HG03095 (cell line): ENCODE results near the gene ARHGAP33.
"Not testable (repeated sequence)": the region's sequence is repeated elsewhere in the genome, so short reads cannot be mapped to it uniquely, and the experiment has no call there.

Source experiments
- ATAC-seq: cut with Tn5 transposase; IDR thresholded peaks from one replicate; pipeline ENCODE4 v1.9.1; 2021; ENCODE audit warnings: moderate library complexity; ENCODE audit not compliant: unreplicated experiment

ARHGAP33 gene

GRCh38 chr19:35792888-35793287 is 17.5 kb downstream of the ARHGAP33 start:
- no peak for ATAC-seq

- ATAC-seq = no peak
Measured at GRCh38 chr19:35793381-35794165, 18.2 kb downstream of the ARHGAP33 start.

- ATAC-seq = not testable (repeated sequence)
Measured at GRCh38 chr19:35795564-35795963, 20.2 kb downstream of the ARHGAP33 start.

- ATAC-seq = no peak
Measured at GRCh38 chr19:35796645-35797542, 21.5 kb downstream of the ARHGAP33 start.

GRCh38 chr19:35797663-35798062 is 22.3 kb downstream of the ARHGAP33 start:
- no peak for ATAC-seq

GRCh38 chr19:35801828-35802227 is 26.5 kb downstream of the ARHGAP33 start:
- ATAC-seq = no peak

GRCh38 chr19:35805526-35806102 is 30.2 kb downstream of the ARHGAP33 start:
- no peak for ATAC-seq

- no peak for ATAC-seq
Measured at GRCh38 chr19:35806597-35806996, 31.2 kb downstream of the ARHGAP33 start.

GRCh38 chr19:35807633-35808032 is 32.3 kb downstream of the ARHGAP33 start:
- ATAC-seq = no peak

GRCh38 chr19:35811317-35812219 is 36.2 kb downstream of the ARHGAP33 start:
- ATAC-seq = no peak

GRCh38 chr19:35812220-35813042 is 37.1 kb downstream of the ARHGAP33 start, which contains the start of gene PRODH2:
TSS of gene PRODH2 (minus strand) at chr19:35812845. CDS start at chr19:35812805, 40 bp downstream.
- ATAC-seq = no peak

GRCh38 chr19:35813043-35813890 is 37.9 kb downstream of the ARHGAP33 start:
- ATAC-seq = no peak

- ATAC-seq = no peak
Measured at GRCh38 chr19:35816262-35816661, 40.9 kb downstream of the ARHGAP33 start.

- ATAC-seq = no peak
Measured at GRCh38 chr19:35816846-35817245, 41.5 kb downstream of the ARHGAP33 start.

- ATAC-seq = no peak
Measured at GRCh38 chr19:35818445-35818844, 43.1 kb downstream of the ARHGAP33 start.

- no peak for ATAC-seq
Measured at GRCh38 chr19:35822579-35822978, 47.2 kb downstream of the ARHGAP33 start.

GRCh38 chr19:35824150-35824549 is 48.8 kb downstream of the ARHGAP33 start:
- ATAC-seq = no peak

- no peak for ATAC-seq
Measured at GRCh38 chr19:35828692-35829301, 53.4 kb downstream of the ARHGAP33 start.
